Liver (tissue), 9 donors: Measurements from ENCODE around the gene DPYD. TPM values are rescaled to one million over a fixed set of nuclear protein-coding genes. Genes with fewer than 3 reads are reported as not detected.
A peak's percentile ranks its signal among the peaks of the same experiment; 100 is the strongest.

Experiments
- DNase-seq: peaks from one replicate; pipeline ENCODE4 v3.0.0-alpha.2; 2017; ENCODE audit warnings: low spot score
- H3K27ac ChIP-seq, 2 donors: one replicate each; pipeline ENCODE4 v1.7.0; 2013; ENCODE audit warnings: inconsistent platforms in 2 of 2, low read length in 2 of 2, control low read depth in 1 of 2, low read depth in 1 of 2, mild to moderate bottlenecking in 1 of 2
- H3K27me3 ChIP-seq, 4 donors: one replicate each; pipeline versions ENCODE4 v1.6.1 to v1.7.0; 2013; ENCODE audit warnings: low read length in 3 of 4, inconsistent platforms in 1 of 4, mild to moderate bottlenecking in 1 of 4, moderate library complexity in 1 of 4; ENCODE audit not compliant: control insufficient read depth in 4 of 4, insufficient read depth in 4 of 4
- H3K36me3 ChIP-seq, 4 donors: one replicate each; pipeline versions ENCODE4 v1.6.1 to v1.7.0; 2013; ENCODE audit warnings: low read length in 3 of 4, mild to moderate bottlenecking in 3 of 4, low read depth in 1 of 4, moderate library complexity in 1 of 4; ENCODE audit not compliant: control insufficient read depth in 4 of 4, insufficient read depth in 3 of 4
- H3K4me1 ChIP-seq, 4 donors: one replicate each; pipeline versions ENCODE4 v1.6.1 to v1.7.0; 2013; ENCODE audit warnings: low read length in 3 of 4, mild to moderate bottlenecking in 3 of 4, moderate library complexity in 1 of 4; ENCODE audit not compliant: control insufficient read depth in 4 of 4, insufficient read depth in 4 of 4
- H3K4me3 ChIP-seq, 3 donors: one replicate each; pipeline versions ENCODE4 v1.6.1 to v1.7.0; 2013; ENCODE audit warnings: low read length in 3 of 3, control low read depth in 1 of 3, low read depth in 1 of 3, mild to moderate bottlenecking in 1 of 3
- H3K9ac ChIP-seq, 2 donors: one replicate each; pipeline ENCODE4 v1.7.0; 2013; ENCODE audit warnings: low read length in 2 of 2, mild to moderate bottlenecking in 2 of 2, moderate library complexity in 2 of 2, control low read depth in 1 of 2, low read depth in 1 of 2
- H3K9me3 ChIP-seq, 4 donors: one replicate each; pipeline versions ENCODE4 v1.6.1 to v1.7.0; 2013; ENCODE audit warnings: low read length in 3 of 4; ENCODE audit not compliant: control insufficient read depth in 4 of 4
- ATF3 ChIP-seq: IDR thresholded peaks from 2 replicates; pipeline ENCODE4 v1.6.1; 2016; ENCODE audit warnings: antibody characterized with exemption
- EGR1 ChIP-seq, 2 donors: IDR thresholded peaks; 2 replicates each; pipeline ENCODE4 v1.6.1; 2016 to 2018; ENCODE audit warnings: antibody characterized with exemption in 2 of 2, low read depth in 2 of 2
- FOXA1 ChIP-seq: IDR thresholded peaks from 2 replicates; pipeline ENCODE4 v1.6.1; 2016; ENCODE audit warnings: antibody characterized with exemption
- FOXA2 ChIP-seq: IDR thresholded peaks from 2 replicates; pipeline ENCODE4 v1.6.1; 2016; ENCODE audit warnings: antibody characterized with exemption
- GABPA ChIP-seq, 2 donors: IDR thresholded peaks in 1 of 2; conservative IDR thresholded peaks in 1 of 2; 2 replicates each; pipeline ENCODE4 v1.6.1; 2016; ENCODE audit warnings: antibody characterized with exemption in 2 of 2, mild to moderate bottlenecking in 1 of 2, moderate library complexity in 1 of 2
- HNF4A ChIP-seq, 2 donors: conservative IDR thresholded peaks; 2 replicates each; pipeline ENCODE4 v1.6.1; 2016; ENCODE audit warnings: antibody characterized with exemption in 2 of 2, mild to moderate bottlenecking in 2 of 2
- HNF4G ChIP-seq: IDR thresholded peaks from 2 replicates; pipeline ENCODE4 v1.6.1; 2016; ENCODE audit warnings: antibody characterized with exemption
- JUND ChIP-seq, 2 donors: IDR thresholded peaks; 2 replicates each; pipeline ENCODE4 v1.6.1; 2016; ENCODE audit warnings: antibody characterized with exemption in 2 of 2
- MAX ChIP-seq: IDR thresholded peaks from 2 replicates; pipeline ENCODE4 v1.6.1; 2016; ENCODE audit warnings: antibody characterized with exemption
- NR2F2 ChIP-seq: IDR thresholded peaks from 2 replicates; pipeline ENCODE4 v1.6.1; 2016; ENCODE audit warnings: antibody characterized with exemption
- RAD21 ChIP-seq, 2 donors: IDR thresholded peaks; 2 replicates each; pipeline ENCODE4 v1.6.1; 2016; ENCODE audit warnings: antibody characterized with exemption in 2 of 2, mild to moderate bottlenecking in 2 of 2
- RXRA ChIP-seq, 2 donors: IDR thresholded peaks; 2 replicates each; pipeline ENCODE4 v1.6.1; 2017 to 2018; ENCODE audit warnings: antibody characterized with exemption in 2 of 2, mild to moderate bottlenecking in 1 of 2
- SP1 ChIP-seq: IDR thresholded peaks from 2 replicates; pipeline ENCODE4 v1.6.1; 2018; ENCODE audit warnings: antibody characterized with exemption, mild to moderate bottlenecking
- TAF1 ChIP-seq: conservative IDR thresholded peaks from 2 replicates; pipeline ENCODE4 v1.6.1; 2016; ENCODE audit warnings: antibody characterized with exemption, mild to moderate bottlenecking
- YY1 ChIP-seq: IDR thresholded peaks from 2 replicates; pipeline ENCODE4 v1.6.1; 2016; ENCODE audit warnings: antibody characterized with exemption, mild to moderate bottlenecking
- WGBS: extraction: QIAGEN DNeasy Blood & Tissue Kit; methylation state at CpG from one replicate; pipeline ENCODE4 v1.1.7; 2013; 5-methylcytosine and 5-hydroxymethylcytosine counted together
- polyA plus RNA-seq, 2 donors: library from polyadenylated mRNA; stranded (reverse) in 1 of 2; unstranded in 1 of 2; fragments of 200-250 nt in 1 of 2; fragments of >200 nt in 1 of 2; fragmentation: Nextera tagmentation in 1 of 2; extraction: Ambion mirVana in 1 of 2; gene quantifications; one replicate each; pipeline versions ENCODE4 v1.2.1 to v1.2.3, GENCODE V29; 2013 to 2015
- total RNA-seq, 2 donors: library from RNA; depleted of rRNA; stranded (reverse); fragments of >200 nt; gene quantifications; one replicate each; pipeline ENCODE4 v1.2.3, GENCODE V29; 2014
- TF ChIP-seq, protein P1 (sequence below): fragments of 150-350 bp; IDR thresholded peaks from 2 replicates; pipeline ENCODE4 v1.5.1; 2017; ENCODE audit warnings: improper control_type of control experiment, low read depth, low read length; ENCODE audit not compliant: missing input control
- TF ChIP-seq, protein P2 (sequence below): IDR thresholded peaks from 2 replicates; pipeline ENCODE4 v1.6.1; 2016; ENCODE audit warnings: antibody characterized with exemption, mild to moderate bottlenecking
- TF ChIP-seq, protein P3 (sequence below): IDR thresholded peaks from 2 replicates; pipeline ENCODE4 v1.6.1; 2016; ENCODE audit warnings: antibody characterized with exemption
- donor health status: healthy.
- donor health status: healthy.
- donor health status: healthy.
- donor health status: healthy.
- donor health status: healthy.

The DPYD gene
- total and polyA plus RNA-seq, 4 donors = 16.2 to 142 (median 47.0) TPM

GRCh38 chr1:97524211-97524610, 396.6 kb downstream of the DPYD start:
- H3K27me3 ChIP-seq = no peaks in the 10 kb centered on the region
- TF ChIP-seq MAX (no peak), EGR1 (IDR thresholded peaks at IDR 0.05; ENCODE audit: low read depth in 2 of 2) (no peak)
- TF ChIP-seq, protein P1, sequence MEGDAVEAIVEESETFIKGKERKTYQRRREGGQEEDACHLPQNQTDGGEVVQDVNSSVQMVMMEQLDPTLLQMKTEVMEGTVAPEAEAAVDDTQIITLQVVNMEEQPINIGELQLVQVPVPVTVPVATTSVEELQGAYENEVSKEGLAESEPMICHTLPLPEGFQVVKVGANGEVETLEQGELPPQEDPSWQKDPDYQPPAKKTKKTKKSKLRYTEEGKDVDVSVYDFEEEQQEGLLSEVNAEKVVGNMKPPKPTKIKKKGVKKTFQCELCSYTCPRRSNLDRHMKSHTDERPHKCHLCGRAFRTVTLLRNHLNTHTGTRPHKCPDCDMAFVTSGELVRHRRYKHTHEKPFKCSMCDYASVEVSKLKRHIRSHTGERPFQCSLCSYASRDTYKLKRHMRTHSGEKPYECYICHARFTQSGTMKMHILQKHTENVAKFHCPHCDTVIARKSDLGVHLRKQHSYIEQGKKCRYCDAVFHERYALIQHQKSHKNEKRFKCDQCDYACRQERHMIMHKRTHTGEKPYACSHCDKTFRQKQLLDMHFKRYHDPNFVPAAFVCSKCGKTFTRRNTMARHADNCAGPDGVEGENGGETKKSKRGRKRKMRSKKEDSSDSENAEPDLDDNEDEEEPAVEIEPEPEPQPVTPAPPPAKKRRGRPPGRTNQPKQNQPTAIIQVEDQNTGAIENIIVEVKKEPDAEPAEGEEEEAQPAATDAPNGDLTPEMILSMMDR = no peak
- H3K4me3 ChIP-seq = no peak overlapping the region
- no peak overlapping the region for H3K27ac ChIP-seq
- no peak overlapping the region for H3K9ac ChIP-seq
- WGBS = 98% methylated on average over 4 of the region's 4 CpGs
- H3K4me1 ChIP-seq = no peaks in the 10 kb centered on the region
- no peaks in the 10 kb centered on the region for H3K36me3 ChIP-seq
- DNase-seq = no peak
- H3K9me3 ChIP-seq = no peaks in the 10 kb centered on the region

GRCh38 chr1:97516588-97516987, 404.2 kb downstream of the DPYD start:
- no peak for DNase-seq
- Histone ChIP-seq H3K4me3 (no peak overlapping the region), H3K9me3 (no peaks in the 10 kb centered on the region), H3K27ac (no peak overlapping the region), H3K9ac (no peak overlapping the region), H3K4me1 (peaks cover 0 to 4% (median 0%) of the 10 kb centered on the region in 4 donors), H3K27me3 (no peaks in the 10 kb centered on the region), H3K36me3 (no peaks in the 10 kb centered on the region)
- TF ChIP-seq GABPA (IDR thresholded peaks at IDR 0.05 in 1 of 2, conservative IDR thresholded peaks at IDR 0.05 in 1 of 2) = no peak
- peak in 1 of 2 donors; percentile 8 for TF ChIP-seq HNF4A (conservative IDR thresholded peaks at IDR 0.05)
- TF ChIP-seq, protein P1 = no peak
- no peak for TF ChIP-seq HNF4G
- TF ChIP-seq JUND (IDR thresholded peaks at IDR 0.05) = no peak
- TF ChIP-seq NR2F2 = no peak
- peak; percentile 58 for TF ChIP-seq ATF3
- TF ChIP-seq MAX = no peak
- TF ChIP-seq FOXA2 = no peak
- TF ChIP-seq, protein P2, sequence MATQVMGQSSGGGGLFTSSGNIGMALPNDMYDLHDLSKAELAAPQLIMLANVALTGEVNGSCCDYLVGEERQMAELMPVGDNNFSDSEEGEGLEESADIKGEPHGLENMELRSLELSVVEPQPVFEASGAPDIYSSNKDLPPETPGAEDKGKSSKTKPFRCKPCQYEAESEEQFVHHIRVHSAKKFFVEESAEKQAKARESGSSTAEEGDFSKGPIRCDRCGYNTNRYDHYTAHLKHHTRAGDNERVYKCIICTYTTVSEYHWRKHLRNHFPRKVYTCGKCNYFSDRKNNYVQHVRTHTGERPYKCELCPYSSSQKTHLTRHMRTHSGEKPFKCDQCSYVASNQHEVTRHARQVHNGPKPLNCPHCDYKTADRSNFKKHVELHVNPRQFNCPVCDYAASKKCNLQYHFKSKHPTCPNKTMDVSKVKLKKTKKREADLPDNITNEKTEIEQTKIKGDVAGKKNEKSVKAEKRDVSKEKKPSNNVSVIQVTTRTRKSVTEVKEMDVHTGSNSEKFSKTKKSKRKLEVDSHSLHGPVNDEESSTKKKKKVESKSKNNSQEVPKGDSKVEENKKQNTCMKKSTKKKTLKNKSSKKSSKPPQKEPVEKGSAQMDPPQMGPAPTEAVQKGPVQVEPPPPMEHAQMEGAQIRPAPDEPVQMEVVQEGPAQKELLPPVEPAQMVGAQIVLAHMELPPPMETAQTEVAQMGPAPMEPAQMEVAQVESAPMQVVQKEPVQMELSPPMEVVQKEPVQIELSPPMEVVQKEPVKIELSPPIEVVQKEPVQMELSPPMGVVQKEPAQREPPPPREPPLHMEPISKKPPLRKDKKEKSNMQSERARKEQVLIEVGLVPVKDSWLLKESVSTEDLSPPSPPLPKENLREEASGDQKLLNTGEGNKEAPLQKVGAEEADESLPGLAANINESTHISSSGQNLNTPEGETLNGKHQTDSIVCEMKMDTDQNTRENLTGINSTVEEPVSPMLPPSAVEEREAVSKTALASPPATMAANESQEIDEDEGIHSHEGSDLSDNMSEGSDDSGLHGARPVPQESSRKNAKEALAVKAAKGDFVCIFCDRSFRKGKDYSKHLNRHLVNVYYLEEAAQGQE = no peak
- no peak for TF ChIP-seq EGR1 (IDR thresholded peaks at IDR 0.05; ENCODE audit: low read depth in 2 of 2)
- peak in 1 of 2 donors; percentile 19 for TF ChIP-seq RAD21 (IDR thresholded peaks at IDR 0.05)
- peak in 1 of 2 donors; percentile 7 for TF ChIP-seq RXRA (IDR thresholded peaks at IDR 0.05)
- no peak for TF ChIP-seq YY1
- TF ChIP-seq, protein P3, sequence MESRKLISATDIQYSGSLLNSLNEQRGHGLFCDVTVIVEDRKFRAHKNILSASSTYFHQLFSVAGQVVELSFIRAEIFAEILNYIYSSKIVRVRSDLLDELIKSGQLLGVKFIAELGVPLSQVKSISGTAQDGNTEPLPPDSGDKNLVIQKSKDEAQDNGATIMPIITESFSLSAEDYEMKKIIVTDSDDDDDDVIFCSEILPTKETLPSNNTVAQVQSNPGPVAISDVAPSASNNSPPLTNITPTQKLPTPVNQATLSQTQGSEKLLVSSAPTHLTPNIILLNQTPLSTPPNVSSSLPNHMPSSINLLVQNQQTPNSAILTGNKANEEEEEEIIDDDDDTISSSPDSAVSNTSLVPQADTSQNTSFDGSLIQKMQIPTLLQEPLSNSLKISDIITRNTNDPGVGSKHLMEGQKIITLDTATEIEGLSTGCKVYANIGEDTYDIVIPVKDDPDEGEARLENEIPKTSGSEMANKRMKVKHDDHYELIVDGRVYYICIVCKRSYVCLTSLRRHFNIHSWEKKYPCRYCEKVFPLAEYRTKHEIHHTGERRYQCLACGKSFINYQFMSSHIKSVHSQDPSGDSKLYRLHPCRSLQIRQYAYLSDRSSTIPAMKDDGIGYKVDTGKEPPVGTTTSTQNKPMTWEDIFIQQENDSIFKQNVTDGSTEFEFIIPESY = peak; percentile 14
- no peak for TF ChIP-seq SP1
- no peak for TF ChIP-seq TAF1
- no peak for TF ChIP-seq FOXA1
- WGBS = 98% methylated on average over 2 of the region's 2 CpGs
